Neural progenitor cell (in vitro differentiated cells): ENCODE data around the gene PI16. TPM values are rescaled to one million over a fixed set of nuclear protein-coding genes. Genes with fewer than 3 reads are reported as not detected.

Experiments used
- DNase-seq: peaks from one replicate; pipeline ENCODE4 v3.0.0-alpha.2; 2016; ENCODE audit warnings: low spot score
- H2AFZ ChIP-seq: fragments of 200-600 bp; sonication (generic); replicated peaks from 2 replicates; pipeline ENCODE4 v1.6.1; 2016; ENCODE audit warnings: antibody characterized with exemption
- H3F3A ChIP-seq: fragments of 200-600 bp; sonication (generic); 2 replicates; pipeline ENCODE4 v1.6.1; 2016; ENCODE audit warnings: antibody characterized with exemption, low read depth
- H3K27ac ChIP-seq: fragments of 200-600 bp; sonication (generic); 2 replicates; pipeline ENCODE4 v1.5.1; 2016; ENCODE audit warnings: mild to moderate bottlenecking
- H3K27me3 ChIP-seq: fragments of 200-600 bp; sonication (generic); 2 replicates; pipeline ENCODE4 v1.6.1; 2016; ENCODE audit warnings: mild to moderate bottlenecking, moderate library complexity
- H3K36me3 ChIP-seq: fragments of 200-600 bp; sonication (generic); 2 replicates; pipeline ENCODE4 v1.5.1; 2016
- H3K4me1 ChIP-seq: fragments of 200-600 bp; sonication (generic); 2 replicates; pipeline ENCODE4 v1.6.1; 2016; ENCODE audit warnings: mixed run types
- H3K4me2 ChIP-seq: fragments of 200-600 bp; sonication (generic); 2 replicates; pipeline ENCODE4 v1.6.1; 2016
- H3K4me3 ChIP-seq: fragments of 200-600 bp; sonication (generic); 2 replicates; pipeline ENCODE4 v1.5.1; 2016
- H3K79me2 ChIP-seq: fragments of 200-600 bp; sonication (generic); 2 replicates; pipeline ENCODE4 v1.6.1; 2016; ENCODE audit warnings: low read depth
- H3K9ac ChIP-seq: fragments of 200-600 bp; sonication (generic); 2 replicates; pipeline ENCODE4 v1.6.1; 2016
- H3K9me3 ChIP-seq: fragments of 200-600 bp; sonication (generic); 2 replicates; pipeline ENCODE4 v1.5.1; 2016; ENCODE audit warnings: low read depth
- H4K20me1 ChIP-seq: fragments of 200-600 bp; sonication (generic); 2 replicates; pipeline ENCODE4 v1.6.1; 2016; ENCODE audit warnings: low read depth
- H3K27ac Mint-ChIP-seq: 3 replicates; pipeline ENCODE4 v1.8.0; 2021; ENCODE audit warnings: mixed read lengths
- H3K27me3 Mint-ChIP-seq: 2 replicates; pipeline ENCODE4 v1.8.0; 2022; ENCODE audit warnings: low read depth, mild to moderate bottlenecking, inconsistent platforms, moderate library complexity, mixed read lengths; ENCODE audit not compliant: insufficient read depth
- H3K36me3 Mint-ChIP-seq: 3 replicates; pipeline ENCODE4 v1.8.0; 2021; ENCODE audit warnings: mixed read lengths
- H3K4me1 Mint-ChIP-seq: 3 replicates; pipeline ENCODE4 v1.8.0; 2021; ENCODE audit warnings: mixed read lengths
- H3K4me3 Mint-ChIP-seq: 3 replicates; pipeline ENCODE4 v1.8.0; 2021; ENCODE audit warnings: mild to moderate bottlenecking, moderate library complexity, mixed read lengths
- H3K9me3 Mint-ChIP-seq: 3 replicates; pipeline ENCODE4 v1.8.0; 2020; ENCODE audit warnings: mixed read lengths
- EZH2 ChIP-seq: fragments of 200-600 bp; sonication (generic); IDR thresholded peaks from 2 replicates; pipeline ENCODE4 v1.6.1; 2017; ENCODE audit warnings: antibody characterized with exemption, mild to moderate bottlenecking, moderate library complexity
- EZH2phosphoT487 ChIP-seq: fragments of 200-600 bp; sonication (generic); IDR thresholded peaks from 2 replicates; pipeline ENCODE4 v1.6.1; 2017; ENCODE audit warnings: antibody characterized with exemption
- total RNA-seq: library from RNA; depleted of rRNA; stranded (reverse); fragments of >200 nt; gene quantifications from 2 replicates; pipeline ENCODE4 v1.2.3, GENCODE V29; 2015; ENCODE audit warnings: low replicate concordance
- TF ChIP-seq, protein P1 (sequence below): fragments of 200-600 bp; sonication (generic); IDR thresholded peaks from 2 replicates; pipeline ENCODE4 v1.5.1; 2017; ENCODE audit warnings: antibody characterized with exemption, mild to moderate bottlenecking

Gene PI16
- total RNA-seq, 1 donor from 2014 or later, result not detected

DNA sequence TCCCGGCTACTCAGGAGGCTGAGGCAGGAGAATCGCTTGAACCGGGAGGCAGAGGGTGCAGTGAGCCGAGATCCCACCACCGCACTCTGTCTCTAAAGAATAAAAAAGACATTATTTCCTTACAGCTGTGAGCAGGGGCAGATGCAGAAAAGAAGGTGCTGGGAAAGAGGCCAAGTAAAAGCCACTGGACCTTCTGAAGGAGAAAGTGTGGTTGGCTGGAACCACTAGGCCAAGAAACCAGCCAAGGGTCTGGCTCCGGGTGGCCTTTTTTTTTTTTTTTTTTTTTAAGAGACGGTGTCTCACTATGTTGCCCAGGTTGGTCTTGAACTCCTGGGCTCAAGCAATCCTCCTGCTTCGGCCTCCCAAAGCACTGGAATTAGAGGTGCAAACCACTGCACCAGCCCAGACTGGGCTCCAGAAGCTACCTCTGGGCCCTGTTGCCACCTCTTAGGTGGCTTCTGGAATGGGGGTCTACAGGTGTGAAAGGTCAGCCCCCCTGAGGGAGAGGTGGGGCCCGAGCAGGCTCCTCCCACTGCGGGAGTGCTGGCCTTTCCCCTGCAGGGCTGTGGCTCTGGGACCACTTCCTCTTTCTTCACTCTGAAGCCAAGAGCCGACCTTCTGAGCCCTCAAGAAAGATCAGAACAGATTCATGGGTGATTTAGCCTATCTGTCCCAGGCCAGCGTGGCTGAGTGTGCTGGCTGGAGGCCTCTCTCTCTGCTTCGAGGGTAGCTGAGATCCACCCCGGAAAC is 50.7 kb downstream of the PI16 start, which contains the start of gene FGD2:
Gene FGD2 (plus strand): TSS at position 595 of the 750 bp plus-strand sequence. CDS start 163 bp downstream, outside the sequence.
- H3K4me3 ChIP-seq, result no peak within 1 kb of the TSS
- H3K9ac ChIP-seq, result no peak within 1 kb of the TSS
- TF ChIP-seq, protein P1, sequence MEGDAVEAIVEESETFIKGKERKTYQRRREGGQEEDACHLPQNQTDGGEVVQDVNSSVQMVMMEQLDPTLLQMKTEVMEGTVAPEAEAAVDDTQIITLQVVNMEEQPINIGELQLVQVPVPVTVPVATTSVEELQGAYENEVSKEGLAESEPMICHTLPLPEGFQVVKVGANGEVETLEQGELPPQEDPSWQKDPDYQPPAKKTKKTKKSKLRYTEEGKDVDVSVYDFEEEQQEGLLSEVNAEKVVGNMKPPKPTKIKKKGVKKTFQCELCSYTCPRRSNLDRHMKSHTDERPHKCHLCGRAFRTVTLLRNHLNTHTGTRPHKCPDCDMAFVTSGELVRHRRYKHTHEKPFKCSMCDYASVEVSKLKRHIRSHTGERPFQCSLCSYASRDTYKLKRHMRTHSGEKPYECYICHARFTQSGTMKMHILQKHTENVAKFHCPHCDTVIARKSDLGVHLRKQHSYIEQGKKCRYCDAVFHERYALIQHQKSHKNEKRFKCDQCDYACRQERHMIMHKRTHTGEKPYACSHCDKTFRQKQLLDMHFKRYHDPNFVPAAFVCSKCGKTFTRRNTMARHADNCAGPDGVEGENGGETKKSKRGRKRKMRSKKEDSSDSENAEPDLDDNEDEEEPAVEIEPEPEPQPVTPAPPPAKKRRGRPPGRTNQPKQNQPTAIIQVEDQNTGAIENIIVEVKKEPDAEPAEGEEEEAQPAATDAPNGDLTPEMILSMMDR, result no peak
- no peak for TF ChIP-seq EZH2phosphoT487
- no peak for TF ChIP-seq EZH2
- no peaks in the 10 kb centered on the region for H3K9me3 Mint-ChIP-seq
- H3F3A ChIP-seq, result no peaks in the 10 kb centered on the region
- no peaks in the 10 kb centered on the region for H3K27me3 ChIP-seq
- no peaks in the 10 kb centered on the region for H3K36me3 ChIP-seq
- H3K9me3 ChIP-seq, result no peaks in the 10 kb centered on the region
- H3K4me1 ChIP-seq, result no peaks in the 10 kb centered on the region
- DNase-seq, result no peak
- H3K4me1 Mint-ChIP-seq, result peaks cover 3% of the 10 kb centered on the region
- no peak within 1 kb of the TSS for H3K4me3 Mint-ChIP-seq
- no peaks in the 10 kb centered on the region for H3K36me3 Mint-ChIP-seq
- H2AFZ ChIP-seq, result no peak within 1 kb of the TSS
- H3K79me2 ChIP-seq, result no peaks in the 10 kb centered on the region
- H3K27me3 Mint-ChIP-seq, result peaks cover 5% of the 10 kb centered on the region
- no peak within 1 kb of the TSS for H3K27ac Mint-ChIP-seq
- no peaks in the 10 kb centered on the region for H4K20me1 ChIP-seq
- H3K27ac ChIP-seq, result no peak within 1 kb of the TSS
- H3K4me2 ChIP-seq, result no peak within 1 kb of the TSS

DNA sequence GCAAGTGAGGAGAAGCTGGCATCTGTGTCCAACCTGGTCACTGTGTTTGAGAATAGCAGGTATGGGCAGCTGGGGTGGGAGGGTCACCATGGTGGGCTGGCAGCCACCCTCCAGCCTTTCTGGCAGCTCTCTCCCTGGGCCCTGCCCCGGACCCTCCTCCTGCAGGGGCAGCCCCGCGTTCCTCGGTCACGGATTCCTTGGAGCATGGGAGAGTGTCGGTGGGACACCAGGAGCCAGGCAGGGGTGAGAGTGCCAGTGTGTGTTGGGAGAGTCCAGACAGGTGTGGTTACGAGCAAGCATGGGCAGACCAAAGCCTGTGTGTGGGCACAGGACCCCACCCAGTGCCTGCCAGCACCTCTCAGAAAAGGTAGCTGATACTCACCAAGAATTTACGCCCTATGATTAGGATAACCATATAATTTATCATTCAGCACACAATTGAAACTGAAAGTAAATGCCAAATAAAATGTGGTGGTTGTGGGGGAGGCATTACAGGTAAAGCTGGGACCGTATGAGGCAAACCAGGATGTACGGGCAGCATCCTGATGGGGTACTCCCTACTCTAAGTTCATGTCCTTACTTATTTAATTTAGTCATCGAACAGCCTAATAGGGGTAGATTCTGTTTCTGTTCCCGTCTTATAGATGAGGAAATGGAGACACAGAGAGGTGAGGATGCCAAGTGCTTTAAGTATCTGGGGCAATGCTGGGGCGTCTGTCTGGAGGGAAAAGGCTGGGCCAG is 51.5 kb downstream of the PI16 start:
- Mint-ChIP-seq H3K36me3 (no peaks in the 10 kb centered on the region), H3K9me3 (no peaks in the 10 kb centered on the region), H3K27ac (no peak overlapping the region), H3K27me3 (peaks cover 5% of the 10 kb centered on the region), H3K4me3 (no peak overlapping the region), H3K4me1 (peaks cover 3% of the 10 kb centered on the region)
- no peaks in the 10 kb centered on the region for H4K20me1 ChIP-seq
- H3K4me3 ChIP-seq, result no peak overlapping the region
- no peak for TF ChIP-seq EZH2phosphoT487
- TF ChIP-seq, protein P1, result no peak
- no peak for TF ChIP-seq EZH2
- H3K9me3 ChIP-seq, result no peaks in the 10 kb centered on the region
- H3K4me1 ChIP-seq, result no peaks in the 10 kb centered on the region
- no peaks in the 10 kb centered on the region for H3K27me3 ChIP-seq
- no peak overlapping the region for H3K4me2 ChIP-seq
- no peaks in the 10 kb centered on the region for H3F3A ChIP-seq
- H3K27ac ChIP-seq, result no peak overlapping the region
- DNase-seq, result no peak
- no peaks in the 10 kb centered on the region for H3K36me3 ChIP-seq
- H3K9ac ChIP-seq, result no peak overlapping the region
- H2AFZ ChIP-seq, result no peak overlapping the region
- H3K79me2 ChIP-seq, result no peaks in the 10 kb centered on the region

DNA sequence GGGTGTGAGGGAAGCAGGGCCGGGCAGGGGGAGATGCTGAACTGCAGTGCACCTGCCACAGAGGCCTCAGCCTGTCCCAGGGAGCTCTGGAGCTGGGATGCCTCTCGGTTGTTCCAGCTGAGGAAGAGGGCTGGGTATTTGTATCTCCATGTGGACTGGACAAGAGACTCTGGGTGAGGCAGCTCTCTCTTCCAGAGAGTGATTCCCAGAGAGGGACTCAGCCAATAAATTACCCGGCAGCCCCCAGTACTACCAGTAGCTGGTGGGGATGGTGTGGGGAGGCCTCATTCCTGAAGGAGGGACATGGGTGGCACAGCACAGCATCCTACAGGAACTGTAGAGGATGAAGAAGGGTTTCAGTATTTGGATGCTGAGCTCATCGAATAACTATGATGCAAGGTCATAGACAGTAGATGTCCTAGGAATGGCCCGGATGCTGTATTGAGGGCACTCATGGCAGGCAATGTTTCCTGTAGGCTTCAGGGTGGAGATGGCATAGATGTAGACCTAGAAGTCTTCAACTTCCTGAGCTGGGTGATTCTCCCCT is 52.3 kb downstream of the PI16 start:
- H3K36me3 ChIP-seq, result no peaks in the 10 kb centered on the region
- H3K4me3 Mint-ChIP-seq, result no peak overlapping the region
- no peaks in the 10 kb centered on the region for H4K20me1 ChIP-seq
- TF ChIP-seq EZH2 (no peak), EZH2phosphoT487 (no peak)
- TF ChIP-seq, protein P1, result no peak
- H3K4me3 ChIP-seq, result no peak overlapping the region
- H2AFZ ChIP-seq, result no peak overlapping the region
- H3K4me1 ChIP-seq, result no peaks in the 10 kb centered on the region
- H3K4me1 Mint-ChIP-seq, result peaks cover 3% of the 10 kb centered on the region
- H3K36me3 Mint-ChIP-seq, result no peaks in the 10 kb centered on the region
- H3K27me3 Mint-ChIP-seq, result peaks cover 5% of the 10 kb centered on the region
- H3K9me3 ChIP-seq, result no peaks in the 10 kb centered on the region
- H3K27ac Mint-ChIP-seq, result no peak overlapping the region
- H3F3A ChIP-seq, result no peaks in the 10 kb centered on the region
- H3K9me3 Mint-ChIP-seq, result no peaks in the 10 kb centered on the region
- H3K27ac ChIP-seq, result no peak overlapping the region
- no peak overlapping the region for H3K4me2 ChIP-seq
- H3K9ac ChIP-seq, result no peak overlapping the region
- DNase-seq, result no peak
- no peaks in the 10 kb centered on the region for H3K27me3 ChIP-seq
- H3K79me2 ChIP-seq, result no peaks in the 10 kb centered on the region
